Measurements from ENCODE around the gene CEP70. TPM values are rescaled to one million over a fixed set of nuclear protein-coding genes. Genes with fewer than 3 reads are reported as not detected.
"Not testable (repeated sequence)": the region's sequence is repeated elsewhere in the genome, so short reads cannot be mapped to it uniquely, and the experiment has no call there.

The CEP70 gene
- total RNA-seq, 4 donors from 2014 or later = 11.4 to 43.3 (median 16.1) TPM

- Histone ChIP-seq H3K9me3 (no peaks in the 10 kb centered on the region), H3K4me1 (no peaks in the 10 kb centered on the region), H3K27me3 (no peaks in the 10 kb centered on the region), H3K4me3 (no peak overlapping the region), H3K36me3 (peaks cover 0 to 53% (median 0%) of the 10 kb centered on the region in 3 donors), H3K27ac (no peak overlapping the region)
- WGBS, 2 donors = 96% methylated on average over 1 of the region's 1 CpG
- no peak for DNase-seq
- intact Hi-C loops (cut with DNase I) = no loop called here
- no peak for TF ChIP-seq POLR2A (IDR thresholded peaks at IDR 0.05)
- no peak for TF ChIP-seq CTCF (IDR thresholded peaks at IDR 0.05)
Measured at GRCh38 chr3:138497851-138498250, 96.2 kb downstream of the CEP70 start.

GRCh38 chr3:138497021-138497420 is 97.0 kb downstream of the CEP70 start:
- Histone ChIP-seq H3K36me3 (peaks cover 0 to 59% (median 0%) of the 10 kb centered on the region in 3 donors), H3K27me3 (no peaks in the 10 kb centered on the region), H3K4me1 (no peaks in the 10 kb centered on the region), H3K4me3 (no peak overlapping the region), H3K9me3 (no peaks in the 10 kb centered on the region), H3K27ac (no peak overlapping the region)
- no peak for TF ChIP-seq POLR2A (IDR thresholded peaks at IDR 0.05)
- no peak for TF ChIP-seq CTCF (IDR thresholded peaks at IDR 0.05)
- DNase-seq = no peak
- intact Hi-C loops (cut with DNase I) = no loop called here

- WGBS, 2 donors = 91 to 94% methylated on average over 2 of the region's 2 CpGs
- no peak for TF ChIP-seq CTCF (IDR thresholded peaks at IDR 0.05)
- no peak for TF ChIP-seq POLR2A (IDR thresholded peaks at IDR 0.05)
Measured at GRCh38 chr3:138496436-138496835, 97.6 kb downstream of the CEP70 start.

GRCh38 chr3:138495638-138496037 is 98.4 kb downstream of the CEP70 start:
- H3K9me3 ChIP-seq; H3K27me3 ChIP-seq; H3K4me1 ChIP-seq; DNase-seq; H3K4me3 ChIP-seq; intact Hi-C loops (cut with DNase I); H3K27ac ChIP-seq: not testable (repeated sequence)
- 85 to 97% methylated on average over 3 of the region's 3 CpGs for WGBS, 2 donors
- H3K36me3 ChIP-seq = peaks cover 0 to 59% (median 0%) of the 10 kb centered on the region in 3 donors

More at GRCh38 chr3:138496436-138496835, 97.6 kb downstream of the CEP70 start:
- Histone ChIP-seq H3K36me3 (peaks cover 0 to 59% (median 0%) of the 10 kb centered on the region in 3 donors), H3K9me3 (no peaks in the 10 kb centered on the region), H3K27ac (no peak overlapping the region), H3K4me3 (no peak overlapping the region), H3K27me3 (no peaks in the 10 kb centered on the region), H3K4me1 (no peaks in the 10 kb centered on the region)
- no peak for DNase-seq
- intact Hi-C loops (cut with DNase I) = no loop called here

- intact Hi-C loops (cut with DNase I) = no loop called here
- Histone ChIP-seq H3K4me1 (no peaks in the 10 kb centered on the region), H3K9me3 (no peaks in the 10 kb centered on the region), H3K36me3 (peaks cover 0 to 51% (median 0%) of the 10 kb centered on the region in 3 donors), H3K27ac (no peak overlapping the region), H3K4me3 (no peak overlapping the region), H3K27me3 (no peaks in the 10 kb centered on the region)
- TF ChIP-seq POLR2A (IDR thresholded peaks at IDR 0.05) (no peak), CTCF (IDR thresholded peaks at IDR 0.05) (no peak)
- DNase-seq = no peak
Measured at GRCh38 chr3:138494607-138494929, 99.5 kb downstream of the CEP70 start.
